ENCODE measurements around the gene ITIH1.

DNA sequence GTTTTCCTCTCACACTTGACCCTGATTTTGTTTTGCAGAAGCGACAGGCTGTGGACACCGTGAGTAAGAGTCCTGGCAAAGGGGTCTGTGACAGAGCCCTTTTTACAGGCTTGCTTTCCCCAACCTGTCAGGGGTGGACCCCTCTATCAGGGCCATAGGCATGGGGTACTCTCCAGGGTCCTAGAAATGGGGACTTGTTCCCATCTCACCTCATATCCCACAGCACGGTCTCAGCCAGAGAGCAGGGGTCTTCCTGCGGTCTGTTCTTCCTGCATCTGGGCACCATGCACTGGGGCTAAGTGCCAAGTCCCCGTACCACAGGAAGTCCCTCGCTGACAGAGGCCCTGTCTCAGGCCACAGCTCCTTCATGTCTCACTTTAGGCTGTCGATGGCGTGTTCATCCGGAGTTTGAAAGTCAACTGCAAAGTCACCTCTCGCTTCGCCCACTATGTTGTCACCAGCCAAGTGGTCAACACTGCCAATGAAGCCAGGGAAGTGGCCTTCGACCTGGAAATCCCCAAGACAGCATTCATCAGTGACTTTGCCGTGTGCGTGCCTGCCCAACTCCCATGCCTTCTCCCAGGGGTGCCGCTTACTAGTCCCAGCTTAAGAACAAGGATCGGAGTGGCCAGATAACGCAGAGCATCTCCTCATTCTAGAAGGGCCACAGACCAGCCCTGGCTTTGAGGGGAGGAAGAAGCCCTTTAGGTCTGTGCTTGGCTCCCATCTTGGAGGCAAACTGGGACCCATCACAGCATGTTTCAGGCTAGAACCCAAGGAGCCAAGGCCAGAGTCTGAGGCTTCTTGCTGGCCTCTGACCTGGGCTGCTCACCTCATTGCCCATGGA lies 783 bp downstream of the ITIH1 start:
- TF ChIP-seq, protein P1, sequence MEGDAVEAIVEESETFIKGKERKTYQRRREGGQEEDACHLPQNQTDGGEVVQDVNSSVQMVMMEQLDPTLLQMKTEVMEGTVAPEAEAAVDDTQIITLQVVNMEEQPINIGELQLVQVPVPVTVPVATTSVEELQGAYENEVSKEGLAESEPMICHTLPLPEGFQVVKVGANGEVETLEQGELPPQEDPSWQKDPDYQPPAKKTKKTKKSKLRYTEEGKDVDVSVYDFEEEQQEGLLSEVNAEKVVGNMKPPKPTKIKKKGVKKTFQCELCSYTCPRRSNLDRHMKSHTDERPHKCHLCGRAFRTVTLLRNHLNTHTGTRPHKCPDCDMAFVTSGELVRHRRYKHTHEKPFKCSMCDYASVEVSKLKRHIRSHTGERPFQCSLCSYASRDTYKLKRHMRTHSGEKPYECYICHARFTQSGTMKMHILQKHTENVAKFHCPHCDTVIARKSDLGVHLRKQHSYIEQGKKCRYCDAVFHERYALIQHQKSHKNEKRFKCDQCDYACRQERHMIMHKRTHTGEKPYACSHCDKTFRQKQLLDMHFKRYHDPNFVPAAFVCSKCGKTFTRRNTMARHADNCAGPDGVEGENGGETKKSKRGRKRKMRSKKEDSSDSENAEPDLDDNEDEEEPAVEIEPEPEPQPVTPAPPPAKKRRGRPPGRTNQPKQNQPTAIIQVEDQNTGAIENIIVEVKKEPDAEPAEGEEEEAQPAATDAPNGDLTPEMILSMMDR (IDR thresholded peaks at IDR 0.05) = no peak
- TF ChIP-seq POLR2A (IDR thresholded peaks at IDR 0.05) = no peak
